ENCODE results near the gene POU2AF1. TPM values are rescaled to one million over a fixed set of nuclear protein-coding genes. Genes with fewer than 3 reads are reported as not detected.
"Not testable (repeated sequence)": the region's sequence is repeated elsewhere in the genome, so short reads cannot be mapped to it uniquely, and the experiment has no call there.

The POU2AF1 gene
- total RNA-seq, 1 donor from 2014 or later: 2.5 TPM

GRCh38 chr11:111395749-111396148 is 16.7 kb upstream of the POU2AF1 start:
- no peak for ATAC-seq
- no peak for DNase-seq
- intact Hi-C loops (cut with DNase I): no loop called here
- no peak for TF ChIP-seq CTCF (IDR thresholded peaks at IDR 0.05)
- Histone ChIP-seq H3K27ac (no peak overlapping the region), H3K9me3 (no peaks in the 10 kb centered on the region), H3K4me3 (no peak overlapping the region), H3K27me3 (no peaks in the 10 kb centered on the region), H3K36me3 (no peaks in the 10 kb centered on the region), H3K4me1 (no peaks in the 10 kb centered on the region)

GRCh38 chr11:111395081-111395480 is 16.0 kb upstream of the POU2AF1 start:
- DNase-seq: no peak
- Histone ChIP-seq H3K27ac (no peak overlapping the region), H3K4me3 (no peak overlapping the region), H3K9me3 (no peaks in the 10 kb centered on the region), H3K27me3 (no peaks in the 10 kb centered on the region), H3K4me1 (no peaks in the 10 kb centered on the region), H3K36me3 (no peaks in the 10 kb centered on the region)
- TF ChIP-seq CTCF (IDR thresholded peaks at IDR 0.05): no peak
- ATAC-seq: no peak
- intact Hi-C loops (cut with DNase I): no loop called here

- H3K27ac ChIP-seq; H3K9me3 ChIP-seq; H3K4me3 ChIP-seq; DNase-seq; H3K27me3 ChIP-seq; ATAC-seq; H3K36me3 ChIP-seq; H3K4me1 ChIP-seq; intact Hi-C loops (cut with DNase I): not testable (repeated sequence)
Observed at GRCh38 chr11:111394147-111394546, 15.1 kb upstream of the POU2AF1 start.

- Histone ChIP-seq H3K27me3 (no peaks in the 10 kb centered on the region), H3K9me3 (no peaks in the 10 kb centered on the region), H3K4me3 (no peak overlapping the region), H3K36me3 (no peaks in the 10 kb centered on the region), H3K27ac (no peak overlapping the region), H3K4me1 (no peaks in the 10 kb centered on the region)
- intact Hi-C loops (cut with DNase I): no loop called here
- no peak for TF ChIP-seq CTCF (IDR thresholded peaks at IDR 0.05)
- DNase-seq (no peak), ATAC-seq (no peak)
Observed at GRCh38 chr11:111393585-111393984, 14.5 kb upstream of the POU2AF1 start.

- no peak for TF ChIP-seq CTCF (IDR thresholded peaks at IDR 0.05)
- intact Hi-C loops (cut with DNase I): no loop called here
Observed at GRCh38 chr11:111393096-111393495, 14.0 kb upstream of the POU2AF1 start.

GRCh38 chr11:111392552-111392951 is 13.5 kb upstream of the POU2AF1 start:
- H3K4me3 ChIP-seq: no peak overlapping the region
- no peaks in the 10 kb centered on the region for H3K9me3 ChIP-seq
- no peak for ATAC-seq
- no peaks in the 10 kb centered on the region for H3K4me1 ChIP-seq
- no peak for TF ChIP-seq CTCF (IDR thresholded peaks at IDR 0.05)
- no peaks in the 10 kb centered on the region for H3K36me3 ChIP-seq
- H3K27ac ChIP-seq: no peak overlapping the region
- H3K27me3 ChIP-seq: no peaks in the 10 kb centered on the region
- intact Hi-C loops (cut with DNase I): no loop called here
- no peak for DNase-seq

More at GRCh38 chr11:111393096-111393495, 14.0 kb upstream of the POU2AF1 start:
- Histone ChIP-seq H3K9me3 (no peaks in the 10 kb centered on the region), H3K36me3 (no peaks in the 10 kb centered on the region), H3K27ac (no peak overlapping the region), H3K4me1 (no peaks in the 10 kb centered on the region), H3K27me3 (no peaks in the 10 kb centered on the region), H3K4me3 (no peak overlapping the region)
- no peak for DNase-seq
- ATAC-seq: no peak
